GM10248 (cell line): ENCODE data around the gene CTSO.

Source experiments
- CTCF ChIA-PET: fragments of 300-600 bp; sonication (Branson Sonifier 250); formaldehyde crosslinking; extraction: SDS; loops from one replicate; lab custom pipeline; 2021; ENCODE audit warnings: antibody characterized with exemption; lab: Yijun Ruan, JAX
- POLR2A ChIA-PET: fragments of 350-650 bp; sonication (Branson Sonifier 250); formaldehyde crosslinking; extraction: SDS; loops from one replicate; lab custom pipeline; 2020; ENCODE audit warnings: antibody characterized with exemption; lab: Yijun Ruan, JAX
- DNase-seq: peaks from one replicate; pipeline ENCODE4 v3.0.0; 2012; ENCODE audit errors: extremely low spot score
- TF ChIP-seq, protein P1 (sequence below): IDR thresholded peaks from 2 replicates; pipeline ENCODE4 v1.5.1; 2012; ENCODE audit warnings: mild to moderate bottlenecking, low read depth; ENCODE audit errors: extremely low read depth, missing control alignments, control extremely low read depth

Gene CTSO

DNA sequence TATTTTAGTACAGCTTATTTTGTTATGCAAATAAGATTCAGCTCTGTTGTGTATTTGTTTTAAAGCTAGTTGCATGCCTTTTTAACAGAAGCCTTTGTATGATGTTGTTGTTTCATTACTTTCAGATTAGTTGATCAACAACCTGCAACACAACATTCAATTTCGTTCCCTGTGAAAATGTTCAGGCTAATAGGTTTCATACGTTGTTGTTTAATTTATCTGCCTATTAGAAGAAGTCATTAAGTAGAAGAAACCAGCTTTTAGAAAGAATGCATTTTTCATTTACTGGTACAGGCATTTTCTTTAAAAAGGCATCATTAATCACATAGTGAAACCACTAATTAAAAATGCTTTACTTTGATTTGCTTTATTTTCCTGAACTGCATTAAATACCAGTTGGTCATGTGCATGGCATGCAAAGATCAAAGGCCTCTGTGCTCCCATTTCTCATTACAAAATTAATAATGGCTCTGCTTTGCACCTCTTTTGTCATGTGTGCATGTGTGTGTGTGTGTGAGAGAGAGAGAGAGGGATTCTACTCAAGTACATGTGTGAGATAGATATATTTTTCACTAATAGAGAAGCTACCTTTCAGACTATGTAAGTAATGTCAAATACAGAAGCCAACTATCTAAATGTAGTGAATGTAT is 29.2 kb upstream of the CTSO start:
- ChIA-PET CTCF (interaction anchor here (1.0 to 1.8 kb wide), 6 partner anchors 9 to 540 kb away, joined by 3 to 6 read pairs (median 4); no protein-coding TSS in a partner anchor), POLR2A (no interaction called here)
- no peak for DNase-seq
- TF ChIP-seq, protein P1, sequence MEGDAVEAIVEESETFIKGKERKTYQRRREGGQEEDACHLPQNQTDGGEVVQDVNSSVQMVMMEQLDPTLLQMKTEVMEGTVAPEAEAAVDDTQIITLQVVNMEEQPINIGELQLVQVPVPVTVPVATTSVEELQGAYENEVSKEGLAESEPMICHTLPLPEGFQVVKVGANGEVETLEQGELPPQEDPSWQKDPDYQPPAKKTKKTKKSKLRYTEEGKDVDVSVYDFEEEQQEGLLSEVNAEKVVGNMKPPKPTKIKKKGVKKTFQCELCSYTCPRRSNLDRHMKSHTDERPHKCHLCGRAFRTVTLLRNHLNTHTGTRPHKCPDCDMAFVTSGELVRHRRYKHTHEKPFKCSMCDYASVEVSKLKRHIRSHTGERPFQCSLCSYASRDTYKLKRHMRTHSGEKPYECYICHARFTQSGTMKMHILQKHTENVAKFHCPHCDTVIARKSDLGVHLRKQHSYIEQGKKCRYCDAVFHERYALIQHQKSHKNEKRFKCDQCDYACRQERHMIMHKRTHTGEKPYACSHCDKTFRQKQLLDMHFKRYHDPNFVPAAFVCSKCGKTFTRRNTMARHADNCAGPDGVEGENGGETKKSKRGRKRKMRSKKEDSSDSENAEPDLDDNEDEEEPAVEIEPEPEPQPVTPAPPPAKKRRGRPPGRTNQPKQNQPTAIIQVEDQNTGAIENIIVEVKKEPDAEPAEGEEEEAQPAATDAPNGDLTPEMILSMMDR: no peak

- TF ChIP-seq, protein P1: no peak
- CTCF ChIA-PET: no interaction called here
- POLR2A ChIA-PET: no interaction called here
- DNase-seq: no peak
Observed at GRCh38 chr4:155978810-155979209, 25.1 kb upstream of the CTSO start.

DNA sequence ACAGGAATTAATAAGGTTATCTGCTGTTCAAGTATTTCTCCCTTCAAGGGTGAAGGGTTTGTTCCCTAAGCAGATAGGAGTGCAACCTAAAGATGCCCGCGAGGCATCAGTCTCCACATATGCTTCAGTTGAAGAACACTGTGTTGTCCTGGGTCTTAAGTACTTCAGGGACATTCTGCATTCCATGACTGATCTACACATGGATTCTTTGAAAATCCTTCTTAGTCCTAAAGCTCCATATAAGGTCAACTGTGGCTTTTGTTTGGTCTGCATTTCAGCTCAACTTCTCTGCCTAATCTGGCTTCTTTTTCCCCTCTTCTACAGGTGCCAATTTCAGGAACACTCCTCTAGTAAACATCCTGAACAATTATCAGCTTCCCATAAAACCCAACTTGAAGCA is 21.8 kb upstream of the CTSO start:
- ChIA-PET CTCF (interaction anchor here (0.8 to 4.4 kb wide), 3 partner anchors 9 to 22 kb away, joined by 3 to 18 read pairs (median 8); partner anchors contain the start of gene CTSO), POLR2A (no interaction called here)
- no peak for DNase-seq
- TF ChIP-seq, protein P1: no peak

GRCh38 chr4:155974996-155975395 is 21.3 kb upstream of the CTSO start:
- ChIA-PET POLR2A (no interaction called here), CTCF (interaction anchor here (0.8 to 4.4 kb wide), 7 partner anchors 8 to 993 kb away, joined by 3 to 18 read pairs (median 5); partner anchors contain the start of gene CTSO)
- DNase-seq: no peak
- TF ChIP-seq, protein P1: no peak

DNA sequence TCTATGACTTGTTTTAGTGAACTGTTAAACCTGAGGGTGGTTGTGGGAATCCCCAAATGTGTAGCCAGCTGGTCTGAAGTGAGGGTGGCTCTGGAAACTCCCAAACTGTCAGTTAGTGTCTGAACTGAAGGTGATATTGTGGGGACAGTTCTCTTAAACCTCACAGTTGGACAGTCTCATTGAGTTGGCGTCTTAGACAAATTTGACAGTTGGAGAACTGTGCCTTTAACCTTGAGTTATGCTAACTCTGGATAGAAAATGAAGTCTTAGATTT is 20.7 kb upstream of the CTSO start:
- POLR2A ChIA-PET: no interaction called here
- CTCF ChIA-PET: interaction anchor here (1.0 to 4.4 kb wide), 7 partner anchors 9 to 994 kb away, joined by 3 to 18 read pairs (median 5); partner anchors contain the start of gene CTSO
- TF ChIP-seq, protein P1: no peak
- DNase-seq: peak; percentile 42

- TF ChIP-seq, protein P1: no peak
- CTCF ChIA-PET: interaction anchor here (1.0 to 4.4 kb wide), 8 partner anchors 9 to 995 kb away, joined by 3 to 18 read pairs (median 5); partner anchors contain the start of gene CTSO
- POLR2A ChIA-PET: no interaction called here
- DNase-seq: no peak
Observed at GRCh38 chr4:155973639-155974475, 20.2 kb upstream of the CTSO start.
